WTC11 (cell line): ENCODE results near the gene BRI3.

Experiments
- CTCF ChIP-seq: fragments of 200-600 bp; IDR thresholded peaks from 2 replicates; pipeline ENCODE4 v1.8.0; 2022; ENCODE audit warnings: antibody characterized with exemption
- TEAD4 ChIP-seq: sonication (generic); formaldehyde crosslinking; IDR thresholded peaks from 2 replicates; pipeline ENCODE4 v1.8.0; 2022; ENCODE audit warnings: mild to moderate bottlenecking, missing genetic modification reagents

GRCh38 chr7:98242342-98242741 is 39.1 kb upstream of the BRI3 start:
- TF ChIP-seq CTCF, result no peak
- TF ChIP-seq TEAD4 (CRISPR knock-in tag), result no peak
